ENCODE measurements around the gene USP9X.
"Not testable (repeated sequence)": the region's sequence is repeated elsewhere in the genome, so short reads cannot be mapped to it uniquely, and the experiment has no call there.

USP9X gene

GRCh38 chrX:41184312-41184711, 99.1 kb downstream of the USP9X start:
- Histone ChIP-seq H3K4me3 (ENCODE audit: low read length) (no peak overlapping the region), H3K36me3 (ENCODE audit: control insufficient read depth, insufficient read depth, low read length) (peaks cover 2% of the 10 kb centered on the region), H3K27me3 (ENCODE audit: insufficient read depth, low read length, poor library complexity) (no peaks in the 10 kb centered on the region), H2AK5ac (ENCODE audit: low read length) (no peak overlapping the region), H3K4ac (ENCODE audit: low read depth, low read length) (no peak overlapping the region), H3K9ac (ENCODE audit: low read length) (no peak overlapping the region), H3K23ac (ENCODE audit: low read length) (no peak overlapping the region), H4K5ac (ENCODE audit: low read length) (no peak overlapping the region), H2BK15ac (replicated peaks; ENCODE audit: low read depth) (no peak overlapping the region), H3K27ac (ENCODE audit: low read depth, low read length) (no peak overlapping the region), H3K79me2 (ENCODE audit: control insufficient read depth, insufficient read depth, low read length) (no peaks in the 10 kb centered on the region), H2BK120ac (ENCODE audit: low read depth, low read length) (no peak overlapping the region), H3K18ac (ENCODE audit: low read length) (no peak overlapping the region), H3K4me2 (ENCODE audit: low read length) (no peak overlapping the region), H3K4me1 (ENCODE audit: control insufficient read depth, low read depth, low read length) (no peaks in the 10 kb centered on the region), H2BK5ac (ENCODE audit: low read length) (no peak overlapping the region), H4K8ac (ENCODE audit: low read depth, low read length) (no peak overlapping the region), H3K79me1 (ENCODE audit: low read length) (no peaks in the 10 kb centered on the region), H3K56ac (ENCODE audit: low read length) (no peak overlapping the region)
- DNase-seq: no peak
- WGBS (ENCODE audit: extremely low coverage, insufficient coverage, low lambda C conversion rate): no CpG with 5 or more reads among the region's 3 CpGs

- not testable (repeated sequence) for H3K23ac ChIP-seq (ENCODE audit: low read length); H3K79me1 ChIP-seq (ENCODE audit: low read length); H3K4me2 ChIP-seq (ENCODE audit: low read length); H3K4ac ChIP-seq (ENCODE audit: low read depth, low read length); DNase-seq; H2BK5ac ChIP-seq (ENCODE audit: low read length); H4K8ac ChIP-seq (ENCODE audit: low read depth, low read length); H3K4me3 ChIP-seq (ENCODE audit: low read length); H2BK15ac ChIP-seq (replicated peaks; ENCODE audit: low read depth); H3K79me2 ChIP-seq (ENCODE audit: control insufficient read depth, insufficient read depth, low read length); H3K27me3 ChIP-seq (ENCODE audit: insufficient read depth, low read length, poor library complexity); H3K4me1 ChIP-seq (ENCODE audit: control insufficient read depth, low read depth, low read length); H3K27ac ChIP-seq (ENCODE audit: low read depth, low read length); H3K56ac ChIP-seq (ENCODE audit: low read length); H3K9ac ChIP-seq (ENCODE audit: low read length); H2BK120ac ChIP-seq (ENCODE audit: low read depth, low read length); H2AK5ac ChIP-seq (ENCODE audit: low read length); H3K36me3 ChIP-seq (ENCODE audit: control insufficient read depth, insufficient read depth, low read length); H3K18ac ChIP-seq (ENCODE audit: low read length); H4K5ac ChIP-seq (ENCODE audit: low read length)
- no CpG with 5 or more reads among the region's 7 CpGs for WGBS (ENCODE audit: extremely low coverage, insufficient coverage, low lambda C conversion rate)
These were observed 101.7 kb downstream of the USP9X start for GRCh38 chrX:41186946-41187345.

GRCh38 chrX:41189156-41189555, 103.9 kb downstream of the USP9X start:
- Histone ChIP-seq H2BK15ac (replicated peaks; ENCODE audit: low read depth) (no peak overlapping the region), H3K4me3 (ENCODE audit: low read length) (no peak overlapping the region), H4K8ac (ENCODE audit: low read depth, low read length) (no peak overlapping the region), H3K9ac (ENCODE audit: low read length) (no peak overlapping the region), H3K79me1 (ENCODE audit: low read length) (no peaks in the 10 kb centered on the region), H3K18ac (ENCODE audit: low read length) (no peak overlapping the region), H3K4ac (ENCODE audit: low read depth, low read length) (no peak overlapping the region), H3K36me3 (ENCODE audit: control insufficient read depth, insufficient read depth, low read length) (peaks cover 2% of the 10 kb centered on the region), H3K4me2 (ENCODE audit: low read length) (no peak overlapping the region), H3K4me1 (ENCODE audit: control insufficient read depth, low read depth, low read length) (no peaks in the 10 kb centered on the region), H2BK120ac (ENCODE audit: low read depth, low read length) (no peak overlapping the region), H3K27me3 (ENCODE audit: insufficient read depth, low read length, poor library complexity) (no peaks in the 10 kb centered on the region), H4K5ac (ENCODE audit: low read length) (no peak overlapping the region), H2AK5ac (ENCODE audit: low read length) (no peak overlapping the region), H2BK5ac (ENCODE audit: low read length) (no peak overlapping the region), H3K56ac (ENCODE audit: low read length) (no peak overlapping the region), H3K23ac (ENCODE audit: low read length) (no peak overlapping the region), H3K27ac (ENCODE audit: low read depth, low read length) (no peak overlapping the region), H3K79me2 (ENCODE audit: control insufficient read depth, insufficient read depth, low read length) (no peaks in the 10 kb centered on the region)
- DNase-seq: no peak
- WGBS (ENCODE audit: extremely low coverage, insufficient coverage, low lambda C conversion rate): no CpG with 5 or more reads among the region's 1 CpG

- H3K9ac ChIP-seq (ENCODE audit: low read length): no peak overlapping the region
- H3K4me2 ChIP-seq (ENCODE audit: low read length): no peak overlapping the region
- H3K56ac ChIP-seq (ENCODE audit: low read length): no peak overlapping the region
- H3K27ac ChIP-seq (ENCODE audit: low read depth, low read length): no peak overlapping the region
- H4K8ac ChIP-seq (ENCODE audit: low read depth, low read length): no peak overlapping the region
- H3K79me1 ChIP-seq (ENCODE audit: low read length): no peaks in the 10 kb centered on the region
- H3K23ac ChIP-seq (ENCODE audit: low read length): no peak overlapping the region
- no peak overlapping the region for H4K5ac ChIP-seq (ENCODE audit: low read length)
- no peaks in the 10 kb centered on the region for H3K79me2 ChIP-seq (ENCODE audit: control insufficient read depth, insufficient read depth, low read length)
- no CpG with 5 or more reads among the region's 3 CpGs for WGBS (ENCODE audit: extremely low coverage, insufficient coverage, low lambda C conversion rate)
- H2BK15ac ChIP-seq (replicated peaks; ENCODE audit: low read depth): no peak overlapping the region
- H3K36me3 ChIP-seq (ENCODE audit: control insufficient read depth, insufficient read depth, low read length): no peaks in the 10 kb centered on the region
- no peak overlapping the region for H3K4me3 ChIP-seq (ENCODE audit: low read length)
- H3K18ac ChIP-seq (ENCODE audit: low read length): no peak overlapping the region
- no peaks in the 10 kb centered on the region for H3K4me1 ChIP-seq (ENCODE audit: control insufficient read depth, low read depth, low read length)
- DNase-seq: no peak
- H3K27me3 ChIP-seq (ENCODE audit: insufficient read depth, low read length, poor library complexity): no peaks in the 10 kb centered on the region
- H2BK5ac ChIP-seq (ENCODE audit: low read length): no peak overlapping the region
- no peak overlapping the region for H2AK5ac ChIP-seq (ENCODE audit: low read length)
- no peak overlapping the region for H3K4ac ChIP-seq (ENCODE audit: low read depth, low read length)
- no peak overlapping the region for H2BK120ac ChIP-seq (ENCODE audit: low read depth, low read length)
These were observed 107.6 kb downstream of the USP9X start for GRCh38 chrX:41192880-41193279.

- H4K5ac ChIP-seq (ENCODE audit: low read length): no peak overlapping the region
- H2BK15ac ChIP-seq (replicated peaks; ENCODE audit: low read depth): no peak overlapping the region
- no peak overlapping the region for H3K4ac ChIP-seq (ENCODE audit: low read depth, low read length)
- no peaks in the 10 kb centered on the region for H3K27me3 ChIP-seq (ENCODE audit: insufficient read depth, low read length, poor library complexity)
- no peak overlapping the region for H3K56ac ChIP-seq (ENCODE audit: low read length)
- no peaks in the 10 kb centered on the region for H3K79me2 ChIP-seq (ENCODE audit: control insufficient read depth, insufficient read depth, low read length)
- no peak overlapping the region for H3K23ac ChIP-seq (ENCODE audit: low read length)
- WGBS (ENCODE audit: extremely low coverage, insufficient coverage, low lambda C conversion rate): no CpG with 5 or more reads among the region's 1 CpG
- H3K4me1 ChIP-seq (ENCODE audit: control insufficient read depth, low read depth, low read length): no peaks in the 10 kb centered on the region
- no peak overlapping the region for H3K4me3 ChIP-seq (ENCODE audit: low read length)
- H3K36me3 ChIP-seq (ENCODE audit: control insufficient read depth, insufficient read depth, low read length): peaks cover 1% of the 10 kb centered on the region
- no peak overlapping the region for H2AK5ac ChIP-seq (ENCODE audit: low read length)
- no peaks in the 10 kb centered on the region for H3K79me1 ChIP-seq (ENCODE audit: low read length)
- H3K27ac ChIP-seq (ENCODE audit: low read depth, low read length): no peak overlapping the region
- H3K4me2 ChIP-seq (ENCODE audit: low read length): no peak overlapping the region
- no peak overlapping the region for H4K8ac ChIP-seq (ENCODE audit: low read depth, low read length)
- DNase-seq: no peak
- no peak overlapping the region for H3K9ac ChIP-seq (ENCODE audit: low read length)
- no peak overlapping the region for H2BK5ac ChIP-seq (ENCODE audit: low read length)
- H3K18ac ChIP-seq (ENCODE audit: low read length): no peak overlapping the region
- no peak overlapping the region for H2BK120ac ChIP-seq (ENCODE audit: low read depth, low read length)
These were observed 113.2 kb downstream of the USP9X start for GRCh38 chrX:41198410-41198809.

- Histone ChIP-seq H2BK5ac (ENCODE audit: low read length) (no peak overlapping the region), H3K4me2 (ENCODE audit: low read length) (no peak overlapping the region), H4K5ac (ENCODE audit: low read length) (no peak overlapping the region), H3K4me1 (ENCODE audit: control insufficient read depth, low read depth, low read length) (no peaks in the 10 kb centered on the region), H2AK5ac (ENCODE audit: low read length) (no peak overlapping the region), H3K4ac (ENCODE audit: low read depth, low read length) (no peak overlapping the region), H3K4me3 (ENCODE audit: low read length) (no peak overlapping the region), H3K36me3 (ENCODE audit: control insufficient read depth, insufficient read depth, low read length) (peaks cover 1% of the 10 kb centered on the region), H3K79me2 (ENCODE audit: control insufficient read depth, insufficient read depth, low read length) (no peaks in the 10 kb centered on the region), H2BK120ac (ENCODE audit: low read depth, low read length) (no peak overlapping the region), H3K9ac (ENCODE audit: low read length) (no peak overlapping the region), H3K18ac (ENCODE audit: low read length) (no peak overlapping the region), H3K56ac (ENCODE audit: low read length) (no peak overlapping the region), H3K27me3 (ENCODE audit: insufficient read depth, low read length, poor library complexity) (no peaks in the 10 kb centered on the region), H3K23ac (ENCODE audit: low read length) (no peak overlapping the region), H3K27ac (ENCODE audit: low read depth, low read length) (no peak overlapping the region), H4K8ac (ENCODE audit: low read depth, low read length) (no peak overlapping the region), H3K79me1 (ENCODE audit: low read length) (no peaks in the 10 kb centered on the region), H2BK15ac (replicated peaks; ENCODE audit: low read depth) (no peak overlapping the region)
- no CpG with 5 or more reads among the region's 7 CpGs for WGBS (ENCODE audit: extremely low coverage, insufficient coverage, low lambda C conversion rate)
- no peak for DNase-seq
These were observed 115.5 kb downstream of the USP9X start for GRCh38 chrX:41200785-41201184.

All from mesendoderm (in vitro differentiated cells).